T47D (cell line): ENCODE data around the gene GDF11.

Experiments used
- DNase-seq, 2 experiments: peaks; one replicate each; pipeline versions ENCODE4 v3.0.0 to v3.0.0-alpha.2; 2011 to 2012; ENCODE audit warnings: low read depth in 1 of 2, low spot score in 1 of 2
- JUND ChIP-seq: IDR thresholded peaks from 2 replicates; pipeline ENCODE4 v1.6.1; 2012; ENCODE audit warnings: low read depth
- in situ Hi-C: cut with HindIII; loops from 2 replicates; pipeline ENCODE4 v1.10.0; 2016; ENCODE audit warnings: low sequenced_read_pairs, low pct_unique_long_range_greater_than_20kb

The GDF11 gene

DNA sequence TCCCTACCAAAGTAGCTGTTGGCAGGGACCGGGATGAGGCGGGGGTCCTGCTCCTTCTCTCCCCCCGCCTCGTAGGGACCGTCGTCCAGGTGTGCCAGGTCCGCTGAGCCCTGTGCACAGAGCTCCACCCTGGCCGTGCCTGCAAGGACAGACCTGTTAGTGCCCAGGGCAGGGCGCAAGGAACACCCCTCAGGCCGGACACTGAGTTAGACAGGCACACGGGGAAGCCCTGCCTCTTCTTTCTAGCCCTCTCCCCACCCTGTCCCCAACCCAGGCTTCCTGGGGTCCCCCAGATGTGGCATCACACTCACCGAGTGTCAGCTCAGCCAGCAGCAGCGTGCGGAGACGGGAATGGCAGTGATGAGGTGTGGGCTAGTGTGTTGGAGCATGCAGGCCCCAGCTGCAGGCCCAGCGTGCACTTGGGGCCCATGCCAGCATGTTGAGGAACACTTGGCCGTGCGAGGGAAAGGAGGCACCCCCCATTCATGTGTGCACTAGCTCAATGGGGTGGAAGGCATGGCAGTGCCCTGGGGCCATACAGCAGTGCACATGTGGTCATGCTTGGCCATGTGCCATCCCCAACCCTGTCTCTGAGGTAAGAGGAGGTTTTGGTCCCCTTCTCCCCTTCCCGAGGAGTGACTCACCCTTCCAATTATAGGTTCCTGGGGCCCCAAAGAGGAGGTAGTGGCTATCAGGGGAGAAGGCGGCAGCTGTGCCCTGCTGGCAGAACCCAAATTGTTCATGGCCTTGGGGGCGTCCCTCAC lies 42.5 kb upstream of the GDF11 start:
- no peak for TF ChIP-seq JUND
- DNase-seq, result no peak
- in situ Hi-C loops, result no loop called here

GRCh38 chr12:55702861-55703260 lies 40.1 kb upstream of the GDF11 start:
- no peak for DNase-seq
- in situ Hi-C loops, result no loop called here
- TF ChIP-seq JUND, result no peak

GRCh38 chr12:55703288-55703687 lies 39.6 kb upstream of the GDF11 start:
- in situ Hi-C loops, result no loop called here
- no peak for DNase-seq
- no peak for TF ChIP-seq JUND

DNA sequence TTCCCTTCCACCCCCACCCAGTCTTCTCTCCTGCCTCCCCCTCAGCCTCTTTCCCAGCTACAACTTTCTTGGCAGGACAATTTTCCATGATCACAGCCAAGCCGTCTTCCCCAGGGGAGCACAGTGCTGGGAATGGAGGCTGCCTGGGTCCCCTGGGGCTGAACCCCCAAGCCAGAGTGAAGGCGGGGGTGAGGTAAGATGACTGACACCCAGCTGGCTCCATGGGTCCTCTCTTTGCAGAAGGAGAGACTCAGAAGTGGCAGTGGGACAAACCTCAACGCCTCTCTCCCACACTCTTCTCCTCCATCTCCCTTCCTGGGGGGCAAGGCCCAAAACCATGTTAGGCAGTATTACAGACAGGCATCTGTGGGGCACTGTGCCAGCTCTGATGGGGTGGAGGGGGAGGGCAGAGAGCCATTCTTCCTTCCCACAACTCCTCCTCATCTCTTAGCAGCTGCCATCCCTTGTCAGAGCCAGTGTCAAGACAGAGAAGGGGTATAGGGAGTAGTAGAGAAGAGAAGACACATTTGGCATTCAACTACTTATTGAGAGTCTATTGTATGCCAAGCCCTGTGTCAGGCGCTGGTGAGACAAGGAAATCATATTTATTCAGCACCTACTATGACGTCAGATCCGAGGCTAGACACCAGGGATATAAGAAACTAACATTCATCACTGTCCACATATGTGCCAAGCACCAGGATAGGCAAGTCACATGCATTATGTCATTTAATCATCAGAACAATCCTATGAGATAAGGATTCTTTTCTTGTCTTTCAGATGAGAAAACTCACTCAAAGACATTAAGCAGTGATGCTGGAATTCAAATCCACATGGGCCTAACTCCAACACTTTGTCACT lies 38.8 kb upstream of the GDF11 start:
- TF ChIP-seq JUND, result no peak
- in situ Hi-C loops, result no loop called here
- DNase-seq, result no peak

- TF ChIP-seq JUND, result no peak
- DNase-seq, result no peak
- in situ Hi-C loops, result no loop called here
Measured at GRCh38 chr12:55704824-55705718, 37.9 kb upstream of the GDF11 start.

DNA sequence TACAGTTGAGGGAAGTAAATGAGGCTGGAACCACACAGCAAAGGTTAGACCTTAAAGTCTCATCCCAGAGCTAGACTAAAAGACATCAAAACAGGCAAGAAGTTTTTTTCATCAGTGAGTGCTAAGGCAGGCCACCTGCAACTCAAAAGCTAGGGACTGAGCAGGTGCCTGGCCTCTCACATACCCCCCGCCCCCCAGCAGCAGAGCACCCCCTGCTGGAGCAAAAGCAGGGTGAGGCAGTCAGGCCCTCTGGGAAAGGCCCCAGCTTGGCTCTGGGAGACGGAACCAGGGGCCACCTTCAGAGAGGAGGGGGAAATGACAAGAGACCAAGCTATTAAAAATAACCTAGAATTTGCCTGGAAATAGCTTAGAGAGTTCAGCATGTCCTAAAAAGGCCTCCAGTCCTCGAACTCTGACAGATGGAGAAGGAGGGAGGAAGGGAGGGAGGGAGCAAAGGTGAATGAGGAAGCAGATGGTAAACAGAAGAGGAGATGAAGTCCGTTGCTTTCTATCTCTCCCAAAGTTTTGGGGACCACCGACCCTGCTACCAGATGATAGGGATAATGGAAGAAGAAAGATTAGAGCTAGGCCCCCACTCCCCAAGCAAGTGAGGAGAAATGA lies 37.0 kb upstream of the GDF11 start:
- no peak for TF ChIP-seq JUND
- in situ Hi-C loops, result no loop called here
- DNase-seq, result no peak

GRCh38 chr12:55706568-55707218 lies 36.2 kb upstream of the GDF11 start:
- no peak for DNase-seq
- TF ChIP-seq JUND, result no peak
- in situ Hi-C loops, result no loop called here

DNA sequence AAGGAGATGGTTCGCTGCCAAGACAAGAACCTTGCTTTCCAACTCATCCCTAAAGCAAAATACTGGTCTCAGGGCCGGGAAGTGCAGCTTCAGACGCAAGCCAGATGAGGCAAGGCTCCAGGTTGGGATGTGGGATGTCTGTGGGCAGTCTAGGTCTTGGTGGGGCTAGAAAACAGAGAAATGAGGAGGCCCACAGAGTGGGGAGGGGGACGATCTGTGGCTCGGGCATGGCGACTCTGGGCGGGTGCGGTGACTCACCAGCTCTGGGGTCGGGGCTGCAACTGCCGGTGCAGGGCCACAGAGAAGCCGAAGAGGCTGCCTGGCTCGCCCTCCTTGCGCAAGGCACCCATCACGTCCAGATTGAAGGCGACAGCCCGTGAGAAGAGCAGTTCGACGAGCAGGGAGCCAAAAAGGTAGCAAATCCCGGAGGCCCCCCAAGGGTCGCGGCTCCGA lies 35.7 kb upstream of the GDF11 start:
- no peak for TF ChIP-seq JUND
- no peak for DNase-seq
- in situ Hi-C loops, result no loop called here

DNA sequence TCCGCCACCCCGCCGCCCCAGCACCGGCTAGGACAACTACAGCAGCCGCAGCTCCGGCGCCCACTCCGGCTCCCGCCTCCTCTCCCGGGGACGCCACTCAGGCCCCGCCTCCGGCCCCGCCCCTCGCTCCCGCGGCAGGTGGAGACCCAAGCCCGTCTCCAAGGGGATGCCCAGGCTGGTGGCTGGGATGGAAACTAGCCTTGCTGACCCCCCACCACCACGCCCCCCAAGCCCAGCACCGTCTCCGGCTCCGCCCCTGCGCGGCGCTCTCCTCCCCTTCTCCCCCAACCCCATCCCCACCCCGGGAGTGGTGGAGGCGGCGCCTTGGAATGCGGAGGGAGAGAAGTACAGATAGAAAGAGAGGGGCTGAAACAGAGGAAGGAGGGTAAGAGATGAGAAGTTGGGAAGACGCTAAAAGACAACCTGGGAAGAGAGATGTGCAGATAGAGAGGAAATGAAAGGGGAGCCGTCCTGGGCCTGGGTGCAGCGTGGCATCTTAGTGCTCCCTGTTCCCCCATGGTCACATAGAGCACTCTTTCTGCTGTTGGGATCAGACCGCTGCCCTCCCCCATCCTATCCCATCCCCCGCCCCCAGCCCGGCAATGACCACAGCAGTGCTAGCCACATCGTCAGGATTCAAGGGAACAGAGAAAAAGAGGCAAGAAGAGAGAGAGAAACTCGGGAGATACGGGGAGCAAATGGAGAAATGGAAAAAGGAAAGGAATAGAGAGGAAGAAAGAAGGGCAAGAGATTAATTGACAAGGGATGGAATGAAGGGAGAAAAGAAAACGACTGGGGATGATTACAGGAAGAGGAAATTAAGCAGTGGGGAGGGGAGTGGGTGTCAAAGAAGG lies 34.9 kb upstream of the GDF11 start, which contains the start of gene ITGA7:
Gene ITGA7 (minus strand): TSS at position 64 of the 854 bp plus-strand sequence. CDS start 222 bp downstream, outside the sequence.
- peak; percentile 41 to 85 for DNase-seq
- TF ChIP-seq JUND, result no peak
- in situ Hi-C loops, result no loop called here

DNA sequence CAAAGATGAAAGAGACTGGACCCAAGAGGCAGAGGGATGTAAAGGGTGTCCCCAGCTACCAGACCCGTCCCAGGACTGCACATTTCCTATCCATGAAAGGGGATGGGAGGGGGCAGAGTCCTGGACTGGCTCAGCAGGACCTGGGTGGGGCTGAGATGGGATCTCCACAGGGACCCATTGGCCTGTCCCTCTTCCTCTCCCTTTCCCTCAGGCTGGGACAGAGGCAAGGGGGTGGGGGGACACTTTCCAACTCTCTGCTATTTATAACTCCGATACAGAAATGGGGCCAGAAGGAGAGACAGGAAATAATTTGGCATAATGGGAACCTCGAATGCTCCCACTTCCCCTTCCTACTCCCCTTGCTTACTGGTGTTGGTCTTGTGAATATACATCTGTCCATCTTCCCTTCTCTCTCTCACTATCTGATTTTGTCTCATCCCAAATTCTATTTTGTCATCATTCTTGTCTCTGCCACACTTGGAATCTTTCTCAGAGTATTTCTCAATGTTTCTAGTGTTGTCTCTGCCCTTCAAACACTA lies 34.2 kb upstream of the GDF11 start:
- TF ChIP-seq JUND, result no peak
- DNase-seq, result no peak
- in situ Hi-C loops, result no loop called here
